ENCODE results near the gene UBA5.
A peak's percentile ranks its signal among the peaks of the same experiment; 100 is the strongest.

Gene UBA5

GRCh38 chr3:132720228-132720627 is 60.1 kb downstream of the UBA5 start:
- TF ChIP-seq NFIC (IDR thresholded peaks at IDR 0.05) (no peak), USF1 (IDR thresholded peaks at IDR 0.05) (no peak), REST (IDR thresholded peaks at IDR 0.05; ENCODE audit: low read depth) (no peak), EGR1 (IDR thresholded peaks at IDR 0.05) (no peak), YY1 (IDR thresholded peaks at IDR 0.05; ENCODE audit: low read depth) (no peak), FOXM1 (IDR thresholded peaks at IDR 0.05; ENCODE audit: borderline replicate concordance, low read depth) (no peak)

- TF ChIP-seq TCF12 (IDR thresholded peaks at IDR 0.05; ENCODE audit: low read depth) (no peak; the same call in 1 of the 2 replicates), ZBTB7A (IDR thresholded peaks at IDR 0.05; ENCODE audit: low read depth) (0 out of 2 replicates have a peak, but pooled peaks have one; percentile 22), TAF1 (IDR thresholded peaks at IDR 0.05; ENCODE audit: low read depth) (no peak), YY1 (IDR thresholded peaks at IDR 0.05; ENCODE audit: low read depth) (no peak), MAX (IDR thresholded peaks at IDR 0.05) (peak; percentile 26; the same call in 1 of the 2 replicates)
Measured at GRCh38 chr3:132721479-132722164, 61.5 kb downstream of the UBA5 start.

- TF ChIP-seq REST (IDR thresholded peaks at IDR 0.05; ENCODE audit: low read depth), result no peak
- TF ChIP-seq ZBTB7A (IDR thresholded peaks at IDR 0.05; ENCODE audit: low read depth), result no peak
- TF ChIP-seq NFIC (IDR thresholded peaks at IDR 0.05), result no peak
- TF ChIP-seq FOXM1 (IDR thresholded peaks at IDR 0.05; ENCODE audit: borderline replicate concordance, low read depth), result no peak
- TF ChIP-seq TCF12 (IDR thresholded peaks at IDR 0.05; ENCODE audit: low read depth), result 0 out of 2 replicates have a peak, but pooled peaks have one; percentile 10
- no peak for TF ChIP-seq CEBPB (IDR thresholded peaks at IDR 0.05)
- no peak for TF ChIP-seq CREB1 (IDR thresholded peaks at IDR 0.05; ENCODE audit: low read depth)
- TF ChIP-seq TAF1 (IDR thresholded peaks at IDR 0.05; ENCODE audit: low read depth), result peak; percentile 36; the same call in 1 of the 2 replicates
- TF ChIP-seq YY1 (IDR thresholded peaks at IDR 0.05; ENCODE audit: low read depth), result 0 out of 2 replicates have a peak, but pooled peaks have one; percentile 23
- no peak for TF ChIP-seq TEAD4 (IDR thresholded peaks at IDR 0.05)
- peak; percentile 51; the same call in 1 of the 2 replicates for TF ChIP-seq MAX (IDR thresholded peaks at IDR 0.05)
- TF ChIP-seq EGR1 (IDR thresholded peaks at IDR 0.05), result peak; percentile 62; the same call in 1 of the 2 replicates
- TF ChIP-seq EP300 (IDR thresholded peaks at IDR 0.05; ENCODE audit: borderline replicate concordance), result no peak
- no peak for TF ChIP-seq RAD21 (IDR thresholded peaks at IDR 0.05; ENCODE audit: low read depth)
- TF ChIP-seq USF1 (IDR thresholded peaks at IDR 0.05), result no peak
Measured at GRCh38 chr3:132722165-132723023, 62.3 kb downstream of the UBA5 start, which contains the start of gene NPHP3. NPHP3 (minus strand) TSS chr3:132722409; CDS start chr3:132722355, 54 bp downstream.

GRCh38 chr3:132723024-132723950 is 63.2 kb downstream of the UBA5 start:
- no peak for TF ChIP-seq NFIC (IDR thresholded peaks at IDR 0.05)
- no peak for TF ChIP-seq EGR1 (IDR thresholded peaks at IDR 0.05)
- TF ChIP-seq CEBPB (IDR thresholded peaks at IDR 0.05), result peak; percentile 55; the same call in 1 of the 2 replicates
- 0 out of 2 replicates have a peak, but pooled peaks have one; percentile 29 for TF ChIP-seq YY1 (IDR thresholded peaks at IDR 0.05; ENCODE audit: low read depth)
- TF ChIP-seq EP300 (IDR thresholded peaks at IDR 0.05; ENCODE audit: borderline replicate concordance), result no peak
- no peak for TF ChIP-seq CREB1 (IDR thresholded peaks at IDR 0.05; ENCODE audit: low read depth)
- no peak for TF ChIP-seq USF1 (IDR thresholded peaks at IDR 0.05)
- TF ChIP-seq TEAD4 (IDR thresholded peaks at IDR 0.05), result no peak
- TF ChIP-seq FOXM1 (IDR thresholded peaks at IDR 0.05; ENCODE audit: borderline replicate concordance, low read depth), result no peak
- TF ChIP-seq RAD21 (IDR thresholded peaks at IDR 0.05; ENCODE audit: low read depth), result no peak
- TF ChIP-seq MAX (IDR thresholded peaks at IDR 0.05), result peak; percentile 53; the same call in 1 of the 2 replicates
- no peak for TF ChIP-seq TCF12 (IDR thresholded peaks at IDR 0.05; ENCODE audit: low read depth)
- TF ChIP-seq ZBTB7A (IDR thresholded peaks at IDR 0.05; ENCODE audit: low read depth), result no peak
- no peak for TF ChIP-seq REST (IDR thresholded peaks at IDR 0.05; ENCODE audit: low read depth)
- peak; percentile 64; the same call in 1 of the 2 replicates for TF ChIP-seq TAF1 (IDR thresholded peaks at IDR 0.05; ENCODE audit: low read depth)
